Fibroblast of mammary gland (primary cell): Measurements from ENCODE around the gene CHAF1A.

ENCODE experiments used
- DNase-seq: peaks from one replicate; pipeline ENCODE4 v3.0.0-alpha.2; 2010; ENCODE audit warnings: low read depth
- H3K4me3 ChIP-seq: 2 replicates; pipeline ENCODE4 v1.5.1; 2011; ENCODE audit warnings: low read depth, mild to moderate bottlenecking, low read length, moderate library complexity; ENCODE audit not compliant: control insufficient read depth
- TF ChIP-seq, protein P1 (sequence below): conservative IDR thresholded peaks from 2 replicates; pipeline ENCODE4 v1.5.1; 2011; ENCODE audit warnings: low read depth, low read length, inconsistent platforms; ENCODE audit not compliant: control insufficient read depth, insufficient read depth

The CHAF1A gene

DNA sequence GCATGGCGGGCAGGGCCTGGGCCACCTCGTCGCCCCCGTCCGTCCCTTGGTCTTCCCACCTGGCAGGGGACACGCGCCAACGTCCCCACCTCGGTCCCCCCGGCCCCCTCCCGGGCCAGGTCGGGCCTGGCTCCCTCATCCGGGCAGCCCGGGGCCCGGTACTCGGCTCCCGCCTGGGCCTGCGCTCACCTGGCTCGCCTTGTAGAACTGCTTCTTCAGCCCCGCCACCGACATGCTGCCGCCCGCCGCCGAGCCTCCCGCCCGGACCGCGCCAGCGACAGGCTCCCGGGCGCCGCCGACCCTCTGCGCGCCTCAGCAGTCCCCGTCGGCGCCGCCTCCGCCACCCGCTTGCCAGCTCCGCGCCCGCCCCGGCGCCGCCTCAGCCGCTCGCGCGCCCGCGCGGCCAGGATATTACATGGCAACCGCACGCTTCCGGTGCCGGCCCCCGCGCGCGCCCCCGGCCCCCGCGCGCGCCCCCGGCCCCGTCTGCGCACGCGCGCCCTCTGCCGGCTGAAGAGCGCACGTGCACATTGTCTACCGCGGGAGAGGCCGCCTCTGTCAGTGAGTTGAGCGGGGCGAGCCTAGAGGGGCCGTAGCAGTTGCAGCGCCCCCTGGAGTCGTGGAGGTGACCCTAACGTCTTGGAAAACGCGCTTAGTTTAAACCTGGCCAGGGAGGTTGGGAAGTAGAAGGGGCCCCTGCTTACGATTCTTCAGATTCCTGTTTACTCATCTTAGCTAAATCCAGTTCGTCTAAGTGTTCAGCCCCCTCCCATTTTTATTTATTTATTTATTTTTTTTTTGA is 2.1 kb upstream of the CHAF1A start, which contains the start of gene SH3GL1:
Gene SH3GL1 (minus strand): TSS at position 413 of the 802 bp plus-strand sequence. CDS start 179 bp downstream, at position 234.
- DNase-seq: peak; percentile 90
- peak within 1 kb of the TSS; percentile 75 for H3K4me3 ChIP-seq
- TF ChIP-seq, protein P1, sequence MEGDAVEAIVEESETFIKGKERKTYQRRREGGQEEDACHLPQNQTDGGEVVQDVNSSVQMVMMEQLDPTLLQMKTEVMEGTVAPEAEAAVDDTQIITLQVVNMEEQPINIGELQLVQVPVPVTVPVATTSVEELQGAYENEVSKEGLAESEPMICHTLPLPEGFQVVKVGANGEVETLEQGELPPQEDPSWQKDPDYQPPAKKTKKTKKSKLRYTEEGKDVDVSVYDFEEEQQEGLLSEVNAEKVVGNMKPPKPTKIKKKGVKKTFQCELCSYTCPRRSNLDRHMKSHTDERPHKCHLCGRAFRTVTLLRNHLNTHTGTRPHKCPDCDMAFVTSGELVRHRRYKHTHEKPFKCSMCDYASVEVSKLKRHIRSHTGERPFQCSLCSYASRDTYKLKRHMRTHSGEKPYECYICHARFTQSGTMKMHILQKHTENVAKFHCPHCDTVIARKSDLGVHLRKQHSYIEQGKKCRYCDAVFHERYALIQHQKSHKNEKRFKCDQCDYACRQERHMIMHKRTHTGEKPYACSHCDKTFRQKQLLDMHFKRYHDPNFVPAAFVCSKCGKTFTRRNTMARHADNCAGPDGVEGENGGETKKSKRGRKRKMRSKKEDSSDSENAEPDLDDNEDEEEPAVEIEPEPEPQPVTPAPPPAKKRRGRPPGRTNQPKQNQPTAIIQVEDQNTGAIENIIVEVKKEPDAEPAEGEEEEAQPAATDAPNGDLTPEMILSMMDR: peak; percentile 76

- DNase-seq: no peak
- TF ChIP-seq, protein P1: no peak
- peak overlapping the region; percentile 50 for H3K4me3 ChIP-seq
Measured at GRCh38 chr19:4401769-4402170, 670 bp upstream of the CHAF1A start.

DNA sequence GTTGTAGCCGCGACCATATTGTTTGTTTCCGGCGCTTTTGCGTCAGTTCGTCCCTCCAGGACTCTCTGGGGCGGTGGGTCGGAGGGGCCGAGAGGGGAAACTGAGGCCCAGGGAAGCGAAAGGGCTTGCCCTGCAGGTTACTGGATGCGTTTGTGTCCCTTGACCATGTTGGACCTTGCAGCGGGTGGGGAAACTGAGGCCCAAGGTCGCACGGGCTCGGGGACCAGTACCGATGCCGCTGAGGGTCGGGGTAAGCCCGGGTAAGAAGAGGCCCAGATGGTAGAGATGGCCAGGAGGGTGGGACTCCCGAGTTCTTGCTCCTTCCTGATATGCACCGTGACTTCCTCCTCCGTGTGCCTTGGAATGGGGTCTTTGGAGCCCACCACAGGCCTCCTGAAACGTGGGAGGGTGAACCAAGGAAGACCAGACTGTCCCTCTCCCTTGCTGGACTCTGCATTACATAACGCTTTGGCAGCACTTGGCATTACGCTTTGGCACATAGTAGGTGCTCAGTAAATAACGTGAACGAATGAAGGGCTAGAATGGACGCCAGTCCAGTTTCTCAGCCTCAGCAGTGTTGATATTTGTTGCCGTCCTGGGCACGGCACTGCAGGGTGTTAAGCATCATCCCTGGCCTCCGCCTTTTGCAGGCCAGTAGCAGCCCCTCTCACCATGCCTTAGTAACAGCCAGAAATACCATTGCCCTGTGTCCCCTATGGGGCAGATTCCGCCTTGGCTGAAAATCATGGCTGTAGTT is 743 bp downstream of the CHAF1A start:
- TF ChIP-seq, protein P1: no peak
- peak overlapping the region; percentile 90 for H3K4me3 ChIP-seq
- DNase-seq: no peak

DNA sequence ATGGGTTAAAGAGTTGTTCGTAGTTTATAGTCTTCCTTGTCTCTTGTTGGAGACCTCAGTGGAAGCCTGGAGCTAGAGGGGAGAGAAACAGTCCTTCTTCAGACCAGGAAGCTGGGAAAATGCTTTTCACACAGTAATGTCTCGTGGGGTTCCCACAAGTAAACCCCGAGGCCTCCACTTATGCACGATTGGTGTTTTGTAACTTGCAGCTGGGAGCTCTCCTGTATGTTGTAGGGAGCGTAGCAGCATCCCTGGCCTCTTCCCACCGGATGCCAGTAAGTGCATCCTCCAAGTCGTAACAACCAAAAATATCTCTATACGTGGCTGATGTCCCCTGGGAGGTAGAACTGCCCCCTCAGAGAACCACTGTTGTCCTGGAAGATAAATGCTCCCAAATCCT is 3.5 kb downstream of the CHAF1A start:
- TF ChIP-seq, protein P1: no peak
- no peak for DNase-seq
- no peak overlapping the region for H3K4me3 ChIP-seq

DNA sequence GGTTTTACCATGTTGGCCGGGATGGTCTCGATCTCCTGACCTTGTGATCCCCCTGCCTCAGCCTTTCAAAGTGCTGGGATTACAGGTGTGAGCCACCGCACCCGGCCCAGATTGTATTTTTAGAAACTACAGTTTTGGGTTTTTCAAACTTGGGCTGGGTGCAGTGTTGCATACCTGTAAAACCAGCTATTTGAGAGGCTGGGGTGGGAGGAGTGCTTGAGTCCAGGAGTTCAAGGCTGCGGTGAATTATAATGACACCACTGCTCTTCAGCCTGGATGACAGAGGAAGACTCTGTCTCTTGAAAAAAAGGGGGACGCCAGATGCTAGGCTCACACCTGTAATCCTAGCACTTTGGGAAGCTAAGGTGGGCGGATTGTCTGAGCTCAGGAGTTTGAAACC is 4.2 kb downstream of the CHAF1A start:
- TF ChIP-seq, protein P1: no peak
- no peak for DNase-seq
- H3K4me3 ChIP-seq: no peak overlapping the region

DNA sequence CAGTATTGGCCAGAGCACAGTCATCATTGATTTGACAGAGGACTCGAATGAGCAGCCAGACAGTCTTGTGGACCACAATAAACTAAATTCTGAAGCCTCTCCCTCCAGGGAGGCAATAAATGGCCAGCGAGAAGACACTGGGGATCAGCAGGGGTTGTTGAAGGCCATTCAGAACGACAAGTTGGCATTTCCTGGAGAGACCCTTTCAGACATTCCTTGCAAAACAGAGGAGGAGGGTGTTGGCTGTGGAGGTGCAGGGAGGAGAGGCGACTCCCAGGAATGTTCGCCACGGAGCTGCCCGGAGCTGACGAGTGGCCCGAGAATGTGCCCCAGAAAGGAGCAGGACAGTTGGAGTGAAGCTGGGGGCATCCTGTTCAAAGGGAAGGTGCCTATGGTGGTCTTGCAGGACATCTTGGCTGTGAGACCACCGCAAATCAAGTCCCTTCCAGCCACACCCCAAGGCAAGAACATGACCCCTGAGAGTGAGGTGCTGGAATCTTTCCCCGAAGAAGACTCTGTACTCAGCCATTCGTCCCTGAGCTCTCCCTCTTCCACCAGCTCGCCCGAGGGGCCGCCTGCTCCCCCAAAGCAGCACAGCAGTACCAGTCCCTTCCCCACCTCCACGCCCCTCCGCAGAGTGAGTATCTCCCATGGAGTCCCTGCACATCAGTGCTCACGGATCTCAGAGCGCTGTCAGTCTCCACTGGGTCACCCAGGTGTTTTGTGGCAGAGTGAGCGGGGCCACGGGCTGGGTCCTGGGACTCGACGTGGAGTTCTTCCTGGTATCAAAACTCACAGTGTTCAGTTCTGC is 6.9 kb downstream of the CHAF1A start:
- no peak overlapping the region for H3K4me3 ChIP-seq
- DNase-seq: no peak
- TF ChIP-seq, protein P1: no peak
